Posterior cingulate gyrus (tissue), 11 donors: Measurements from ENCODE around the gene FAM3A.
A peak's percentile ranks its signal among the peaks of the same experiment; 100 is the strongest.
"Not testable (repeated sequence)": the region's sequence is repeated elsewhere in the genome, so short reads cannot be mapped to it uniquely, and the experiment has no call there.

Source experiments
- DNase-seq, 10 donors: peaks; one replicate each; pipeline versions ENCODE4 v3.0.0 to v3.0.0-alpha.2; 2020 to 2021; ENCODE audit warnings: mixed read lengths in 3 of 10
- intact Hi-C: fragments of 100-400 bp; cut with DNase I; formaldehyde crosslinking; loops from one replicate; pipeline ENCODE4 v1.15.1; 2023

Gene FAM3A, protein sequence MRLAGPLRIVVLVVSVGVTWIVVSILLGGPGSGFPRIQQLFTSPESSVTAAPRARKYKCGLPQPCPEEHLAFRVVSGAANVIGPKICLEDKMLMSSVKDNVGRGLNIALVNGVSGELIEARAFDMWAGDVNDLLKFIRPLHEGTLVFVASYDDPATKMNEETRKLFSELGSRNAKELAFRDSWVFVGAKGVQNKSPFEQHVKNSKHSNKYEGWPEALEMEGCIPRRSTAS

DNA sequence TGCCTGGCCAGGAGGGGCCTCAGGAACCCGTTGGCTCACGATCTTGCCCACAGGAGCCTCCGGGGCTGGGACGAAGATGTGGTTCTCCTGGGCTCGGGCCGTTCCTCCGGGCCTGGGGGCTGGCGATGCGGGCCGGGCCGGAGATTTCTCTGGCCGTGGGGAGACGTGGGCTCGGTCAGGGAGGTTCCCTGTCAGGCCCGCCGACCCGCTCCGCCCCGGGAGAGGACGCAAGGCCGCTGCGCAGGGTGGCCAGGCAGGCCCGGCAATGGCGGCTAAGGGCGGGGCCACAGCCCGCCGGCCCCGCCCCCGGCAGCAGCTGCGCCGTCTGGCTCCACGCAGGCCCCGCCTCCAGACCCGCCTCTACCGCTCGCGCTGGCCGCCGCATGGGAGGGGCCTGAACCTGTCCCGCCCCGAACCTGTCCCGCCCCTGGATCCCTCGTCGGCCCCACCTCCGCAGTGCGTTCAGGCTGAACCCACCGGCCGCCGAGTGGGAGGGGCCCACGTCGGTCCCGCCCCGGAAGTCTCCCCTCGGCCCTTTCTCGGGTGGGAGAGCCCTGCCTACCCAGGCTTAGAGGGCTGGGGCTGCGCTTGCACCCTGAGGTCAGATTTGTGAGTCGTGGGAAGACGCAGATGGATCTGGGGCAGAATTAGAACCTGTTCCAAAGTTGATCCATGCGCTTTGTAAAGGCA lies at the start of gene FAM3A:
TSS of gene FAM3A (minus strand) at position 267 of the 690 bp plus-strand sequence. CDS start 460 bp downstream, outside the sequence.
- peak; percentile 88 to 99 (median 94) for DNase-seq
- intact Hi-C loops = no loop called here

DNA sequence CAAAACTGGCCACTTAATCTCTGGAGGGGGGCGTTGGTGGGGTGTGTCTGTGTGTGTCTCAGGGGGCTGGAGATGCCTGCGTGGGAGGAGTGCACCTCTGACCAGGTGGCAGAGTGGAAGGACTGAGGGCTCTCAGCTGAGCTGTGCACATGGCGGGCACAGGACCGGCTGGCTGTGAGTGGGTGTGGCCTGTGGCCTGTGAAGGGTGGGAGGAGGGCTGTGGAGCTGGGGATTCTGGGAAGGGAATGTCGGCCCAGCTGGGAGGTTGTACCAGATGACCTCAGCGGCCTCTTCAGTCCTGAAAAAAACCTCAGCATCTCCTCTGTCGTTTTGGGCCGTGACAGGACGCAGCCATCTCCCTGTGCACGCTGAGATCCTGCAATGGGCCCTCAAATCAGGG lies 46.3 kb upstream of the FAM3A start:
- DNase-seq, intact Hi-C loops: not testable (repeated sequence)

DNA sequence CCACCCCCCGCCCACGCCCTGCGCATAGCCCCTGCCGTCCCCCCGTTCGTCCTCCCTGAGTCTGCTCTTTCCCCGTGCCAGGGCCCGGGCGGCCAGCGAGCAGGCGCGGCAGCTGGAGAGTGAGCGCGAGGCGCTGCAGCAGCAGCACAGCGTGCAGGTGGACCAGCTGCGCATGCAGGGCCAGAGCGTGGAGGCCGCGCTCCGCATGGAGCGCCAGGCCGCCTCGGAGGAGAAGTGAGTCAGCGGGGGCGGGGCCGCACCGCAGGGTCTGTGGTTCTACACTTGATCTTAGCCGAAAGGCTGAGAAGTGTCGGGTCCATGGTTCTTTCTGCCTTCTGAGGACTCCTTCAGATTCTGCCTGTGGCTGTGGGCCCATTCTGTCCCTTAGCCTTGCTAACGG lies 44.3 kb upstream of the FAM3A start:
- intact Hi-C loops = not testable (repeated sequence)
- DNase-seq = peak in 2 of 10 donors; percentile 6 to 24

DNA sequence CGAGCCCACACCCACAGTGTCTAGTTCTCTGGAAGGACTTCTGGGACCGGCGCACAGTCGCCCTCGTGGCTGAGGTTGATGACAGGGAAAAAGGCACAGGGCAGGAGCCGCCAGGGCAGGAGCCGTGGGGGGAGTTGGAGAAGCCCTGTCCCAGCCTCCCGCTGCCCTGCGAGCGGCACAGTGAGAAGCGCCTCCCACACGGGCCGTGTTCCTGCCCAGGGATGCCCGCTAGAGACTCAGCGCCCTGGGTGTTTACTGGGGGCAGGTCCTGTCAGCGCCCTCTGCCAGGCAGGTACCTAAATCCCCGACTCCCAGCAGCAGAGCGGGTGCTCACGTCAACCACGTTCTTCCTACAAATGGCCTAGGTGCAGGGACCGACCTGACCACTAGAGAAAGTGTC lies 42.9 kb upstream of the FAM3A start:
- intact Hi-C loops = not testable (repeated sequence)
- peak in 3 of 10 donors; percentile 42 to 73 (median 50) for DNase-seq

DNA sequence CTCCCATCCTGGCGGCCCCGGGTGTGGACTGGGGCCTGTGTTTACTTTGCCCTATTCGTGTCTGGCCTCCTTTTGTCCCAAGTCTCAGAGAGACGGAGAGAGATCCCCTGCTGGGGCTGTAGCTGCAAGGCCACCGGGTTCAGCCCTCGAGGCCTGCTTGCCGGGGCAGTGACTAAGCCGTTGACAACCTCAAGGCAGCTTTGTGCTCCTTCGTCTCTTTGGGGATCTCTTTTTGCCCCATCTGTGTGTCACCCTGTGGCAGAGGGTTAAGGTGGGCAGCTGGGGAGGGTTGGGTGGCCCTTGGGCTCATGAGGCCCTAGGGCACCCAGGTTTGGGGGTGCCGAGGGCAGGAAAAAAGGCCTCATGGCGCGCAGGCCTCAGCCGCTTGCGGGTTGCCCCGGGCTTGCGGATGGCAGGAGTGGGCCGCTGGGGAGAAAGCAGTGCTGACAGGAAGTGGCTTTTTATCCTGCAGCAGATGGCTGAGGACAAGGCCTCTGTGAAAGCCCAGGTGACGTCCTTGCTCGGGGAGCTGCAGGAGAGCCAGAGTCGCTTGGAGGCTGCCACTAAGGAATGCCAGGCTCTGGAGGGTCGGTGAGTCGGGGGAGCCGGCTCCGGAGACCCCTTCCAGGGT lies 42.1 kb upstream of the FAM3A start:
- peak in 2 of 10 donors; percentile 5 to 67 for DNase-seq
- intact Hi-C loops = not testable (repeated sequence)

DNA sequence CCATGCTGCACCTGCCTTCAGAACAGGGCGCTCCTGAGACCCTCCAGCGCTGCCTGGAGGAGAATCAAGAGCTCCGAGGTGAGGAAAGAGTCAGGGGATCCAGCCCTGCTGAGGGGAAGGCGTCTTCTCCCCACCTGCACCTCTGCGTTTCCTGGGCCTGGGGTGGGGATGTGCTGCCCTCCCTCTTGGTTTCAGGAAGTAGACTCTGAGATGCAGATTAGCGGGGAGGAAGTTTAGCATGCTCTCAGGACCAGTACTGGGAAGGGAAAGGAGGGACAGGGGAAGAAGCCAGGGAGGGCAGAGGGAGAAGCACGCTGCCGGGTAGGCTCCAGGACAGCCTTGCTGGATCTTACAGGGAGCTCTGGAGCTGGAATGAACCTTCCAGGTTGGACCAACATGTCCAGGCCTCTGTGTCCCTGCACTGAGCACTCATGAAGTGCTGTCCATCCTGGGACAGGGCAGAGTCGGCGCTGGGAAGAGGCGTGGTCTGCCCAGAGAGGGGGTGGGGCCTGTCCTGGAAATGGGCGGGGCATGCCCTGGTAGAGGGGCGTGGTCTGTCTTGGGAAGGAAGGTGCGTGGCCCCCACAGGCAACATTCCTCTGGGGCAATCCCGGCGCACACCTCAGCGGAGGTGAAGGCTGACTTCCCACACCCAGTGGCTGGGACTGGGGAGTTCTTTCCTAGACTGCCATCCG lies 36.2 kb upstream of the FAM3A start:
- DNase-seq = peak in 1 of 10 donors; percentile 56
- intact Hi-C loops = not testable (repeated sequence)

DNA sequence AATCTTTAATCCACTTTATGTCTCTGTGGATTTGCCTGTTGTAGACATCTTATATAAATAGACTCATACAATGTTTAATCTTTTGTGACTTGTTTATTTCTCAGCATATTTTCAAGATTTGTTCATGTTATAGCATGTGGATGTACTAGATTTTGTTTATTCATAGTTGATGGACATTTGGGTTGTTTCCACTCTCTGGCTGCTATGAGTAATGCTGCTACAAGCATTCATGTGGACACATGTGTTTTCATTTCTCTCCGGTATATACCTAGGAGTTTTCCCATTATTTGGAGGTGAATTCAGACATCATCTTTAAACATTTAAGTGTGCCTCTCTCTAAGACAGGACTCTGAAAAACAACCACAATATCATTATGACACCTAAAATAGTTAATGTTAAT lies 33.7 kb upstream of the FAM3A start:
- no peak for DNase-seq
- intact Hi-C loops = no loop called here

DNA sequence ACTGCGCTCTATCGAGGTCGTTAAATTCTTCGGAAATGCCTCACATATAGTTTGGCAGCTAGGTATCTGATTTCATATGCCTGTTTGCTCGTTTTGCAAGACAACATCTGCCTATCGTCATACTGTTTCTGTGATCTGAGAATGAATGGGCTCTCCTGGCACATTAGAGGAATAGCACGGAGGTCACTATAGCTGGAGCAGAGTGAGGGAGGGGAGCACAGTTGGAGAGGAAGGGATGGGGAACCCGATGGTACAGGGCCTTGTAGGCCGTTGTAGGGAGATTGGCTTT lies 31.9 kb upstream of the FAM3A start:
- intact Hi-C loops = no loop called here
- DNase-seq = peak in 1 of 10 donors; percentile 12

DNA sequence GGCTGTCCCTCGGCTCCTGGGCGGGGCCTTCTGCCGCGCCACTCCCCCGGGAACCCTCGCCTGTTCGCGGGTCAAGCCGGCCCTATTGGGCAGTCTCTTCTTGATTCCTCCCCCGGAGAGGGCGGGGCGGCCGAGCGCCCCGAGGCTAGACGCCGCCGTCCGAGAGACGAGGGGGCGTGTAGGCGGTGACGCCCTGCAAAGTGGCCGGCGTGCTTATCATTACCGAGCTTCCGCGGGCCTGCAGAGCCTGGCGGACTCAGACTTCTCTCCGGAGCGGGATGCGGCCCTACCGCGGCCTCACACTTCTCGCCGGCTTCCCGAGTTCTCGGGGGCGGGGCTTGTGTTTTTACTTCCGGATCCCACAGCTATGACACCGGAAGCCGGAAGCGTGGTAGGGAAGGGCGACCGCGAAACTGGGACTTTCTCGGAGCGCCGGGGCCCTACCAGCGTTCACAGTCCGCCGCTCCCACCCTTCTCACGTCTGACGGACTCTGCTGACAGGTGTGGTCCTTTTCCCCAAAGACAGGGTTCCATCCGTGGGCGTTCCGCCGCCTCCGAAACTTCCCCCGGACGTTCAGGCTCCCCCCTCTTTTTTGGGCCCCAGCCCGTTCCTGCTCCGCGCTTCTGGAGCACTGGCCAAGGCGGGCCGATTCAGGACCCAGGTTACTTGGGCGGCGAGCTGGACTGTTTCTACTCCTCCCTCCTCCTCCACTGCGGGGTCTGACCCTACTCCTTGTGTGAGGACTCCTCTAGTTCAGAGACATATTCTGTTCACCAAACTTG lies 31.4 kb upstream of the FAM3A start, which contains the start of gene IKBKG:
TSS of gene IKBKG (plus strand) at position 376 of the 783 bp plus-strand sequence. CDS start 4,383 bp downstream, outside the sequence.
- intact Hi-C loops = no loop called here

DNA sequence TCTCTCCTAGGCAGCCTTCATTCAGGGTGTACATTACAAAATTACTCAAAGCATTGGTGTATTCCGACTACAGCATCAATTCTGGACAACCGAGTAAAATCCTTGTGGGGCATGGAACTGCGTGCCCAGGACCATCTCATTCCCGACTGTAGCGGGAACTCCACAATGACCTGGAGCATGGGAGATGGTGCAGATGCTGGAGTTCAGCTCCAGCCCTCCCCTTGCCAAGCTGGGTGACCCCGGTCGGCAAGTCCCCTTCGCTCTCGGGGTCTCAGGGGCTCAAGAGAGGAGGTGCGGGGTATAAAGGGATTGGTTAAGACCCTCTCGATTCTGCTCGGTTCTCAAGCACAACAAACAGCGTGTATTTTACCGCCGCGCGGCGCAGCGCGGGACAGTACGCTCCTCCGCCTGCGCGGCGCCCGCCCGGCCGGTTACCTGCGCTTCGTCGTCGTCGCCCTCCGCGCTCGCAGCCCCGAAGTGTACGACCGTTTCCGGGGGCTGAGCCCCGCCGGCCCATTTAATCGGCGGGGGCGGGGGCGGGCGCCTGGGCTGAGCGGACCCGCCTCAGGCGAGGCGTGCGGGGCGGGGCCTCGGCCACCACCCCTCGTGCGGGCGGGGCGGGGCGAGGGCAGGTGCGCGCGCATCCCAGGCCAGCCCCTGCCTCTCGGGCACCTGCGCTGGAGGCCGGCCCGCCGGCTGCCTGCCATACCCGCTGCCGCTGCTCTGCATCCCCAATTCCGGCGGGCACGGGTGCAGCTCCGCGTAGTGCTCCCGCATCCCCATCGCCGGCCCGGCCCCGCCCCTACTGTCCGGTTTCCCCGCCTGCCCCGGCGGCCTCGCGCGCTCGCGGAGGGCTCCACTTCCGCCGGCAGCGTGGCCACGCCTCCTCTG lies 30.6 kb upstream of the FAM3A start, which contains the start of gene G6PD:
TSS of gene G6PD (minus strand) at position 493 of the 891 bp plus-strand sequence. CDS start 691 bp downstream, outside the sequence.
- DNase-seq = peak in 5 of 10 donors; percentile 24 to 69 (median 56)
- intact Hi-C loops = no loop called here

More for the DNA sequence above, 31.4 kb upstream of the FAM3A start, which contains the start of gene IKBKG:
- DNase-seq = peak; percentile 82 to 99 (median 89)

DNA sequence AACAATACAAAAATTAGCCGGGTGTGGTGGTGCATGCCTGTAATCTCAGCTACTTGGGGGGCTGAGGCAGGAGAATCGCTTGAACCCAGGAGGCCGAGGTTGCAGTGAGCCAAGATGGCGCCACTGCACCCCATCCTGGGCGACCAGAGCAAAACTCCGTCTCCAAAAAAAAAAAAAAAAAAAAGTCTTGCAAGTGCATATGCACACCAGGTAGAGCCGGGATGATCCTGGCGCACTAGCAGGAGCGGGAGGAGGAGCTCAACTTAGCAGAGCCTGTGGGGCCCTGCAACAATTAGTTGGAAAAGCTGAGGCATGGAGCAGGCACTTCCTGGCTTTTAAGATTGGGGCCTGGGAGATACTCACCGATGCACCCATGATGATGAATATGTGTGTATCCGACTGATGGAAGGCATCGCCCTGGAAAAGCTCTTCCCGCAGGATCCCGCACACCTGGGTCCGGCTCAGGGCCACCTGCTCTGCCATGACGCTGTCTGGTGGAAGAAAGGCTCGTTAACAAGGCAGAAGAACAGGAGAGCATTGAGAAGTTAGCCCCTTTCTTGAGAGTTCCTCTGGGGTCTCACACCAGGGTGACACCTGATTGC lies 29.7 kb upstream of the FAM3A start:
- peak in 2 of 10 donors; percentile 25 to 57 for DNase-seq
- intact Hi-C loops = no loop called here

DNA sequence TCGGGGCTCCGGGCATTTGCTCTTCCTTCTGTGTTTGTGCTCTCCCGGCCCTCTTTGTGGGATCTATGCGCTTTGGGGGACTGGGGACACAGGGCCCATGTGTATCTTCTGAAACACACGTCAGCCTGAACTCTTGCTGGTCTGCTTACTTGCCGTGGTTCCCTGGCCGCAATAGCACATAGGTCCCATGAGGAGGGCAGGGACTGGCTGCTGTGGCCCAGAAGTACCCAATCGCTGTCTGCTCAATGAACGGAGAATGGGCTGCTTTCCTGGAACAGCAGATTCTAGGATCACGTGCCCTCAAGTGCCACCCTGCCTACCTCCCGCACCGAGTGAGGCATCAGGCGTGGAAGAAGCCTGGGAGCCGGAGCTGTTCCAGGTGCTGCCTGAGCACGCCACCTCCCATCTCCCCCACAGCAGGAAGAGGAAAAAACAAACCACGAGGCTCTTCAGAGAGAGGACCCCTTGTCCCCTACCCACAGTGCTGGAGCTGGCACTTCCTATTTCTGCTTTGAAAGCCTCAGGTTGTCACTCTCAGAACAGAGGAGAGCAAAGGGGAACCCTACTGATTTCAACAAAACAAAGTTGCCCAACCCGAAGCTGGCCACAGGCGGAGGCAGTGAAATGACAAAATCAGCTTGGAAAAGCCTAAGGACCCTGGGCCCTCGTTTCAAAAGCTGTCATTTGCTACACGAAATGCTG lies 26.8 kb upstream of the FAM3A start:
- DNase-seq = peak in 3 of 10 donors; percentile 8 to 82 (median 53)
- intact Hi-C loops = no loop called here

DNA sequence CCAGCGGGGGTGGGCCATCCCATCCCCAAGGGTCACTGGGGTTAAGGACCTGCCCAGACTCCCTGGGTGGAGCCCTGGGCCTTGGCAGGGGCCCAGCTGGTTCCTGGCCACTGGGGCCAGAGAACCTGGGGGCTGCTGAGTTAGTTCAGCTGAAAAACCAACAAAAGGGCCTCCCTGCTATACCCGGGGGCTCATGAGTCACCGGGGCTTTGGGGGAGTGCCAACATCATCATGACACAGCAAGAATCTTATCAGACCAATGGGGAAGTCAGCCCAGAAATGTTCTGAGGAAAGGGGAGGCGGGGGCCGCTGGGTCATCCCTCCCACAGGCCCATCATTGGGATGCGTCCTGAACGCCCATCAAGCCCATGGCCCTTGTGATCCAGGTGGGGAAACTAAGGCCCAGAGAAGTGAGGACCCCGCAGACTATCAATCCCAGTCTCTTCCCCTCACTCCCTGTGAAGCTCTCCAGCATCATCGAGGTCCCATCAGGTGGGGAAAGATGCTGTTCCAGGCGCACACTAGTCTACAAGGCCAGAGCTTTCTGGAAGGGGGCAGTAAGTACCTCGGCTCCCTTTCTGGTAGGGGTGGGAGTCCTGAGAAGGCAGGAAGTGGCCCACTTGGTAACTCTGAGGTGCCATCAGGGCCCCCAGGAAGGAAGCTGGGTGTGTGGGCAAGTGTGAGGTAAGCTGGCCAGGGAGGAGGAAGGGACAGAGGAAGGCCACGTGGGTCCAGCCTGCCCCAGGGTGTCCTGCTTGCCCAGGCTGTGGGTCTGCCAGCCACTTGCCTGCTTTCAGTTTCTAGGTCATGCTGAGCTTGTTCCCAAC lies 26.1 kb upstream of the FAM3A start:
- intact Hi-C loops = no loop called here
- DNase-seq = peak in 4 of 10 donors; percentile 16 to 86 (median 56)

DNA sequence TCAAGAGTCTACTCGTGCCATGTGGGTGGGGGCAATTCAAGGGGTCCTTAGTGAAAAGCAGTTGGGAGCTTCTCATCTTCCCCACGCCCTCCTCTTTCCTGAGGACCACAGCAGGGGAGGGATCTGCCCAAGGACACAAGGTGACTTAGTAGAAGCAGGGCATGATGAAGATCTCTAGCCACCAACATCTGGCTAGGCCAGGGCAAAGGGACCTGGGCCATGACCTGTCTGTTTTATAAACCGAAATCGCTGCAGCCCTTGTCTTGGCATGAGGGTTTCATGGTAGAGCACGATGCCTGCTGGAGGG lies 25.5 kb upstream of the FAM3A start:
- intact Hi-C loops = no loop called here
- no peak for DNase-seq

DNA sequence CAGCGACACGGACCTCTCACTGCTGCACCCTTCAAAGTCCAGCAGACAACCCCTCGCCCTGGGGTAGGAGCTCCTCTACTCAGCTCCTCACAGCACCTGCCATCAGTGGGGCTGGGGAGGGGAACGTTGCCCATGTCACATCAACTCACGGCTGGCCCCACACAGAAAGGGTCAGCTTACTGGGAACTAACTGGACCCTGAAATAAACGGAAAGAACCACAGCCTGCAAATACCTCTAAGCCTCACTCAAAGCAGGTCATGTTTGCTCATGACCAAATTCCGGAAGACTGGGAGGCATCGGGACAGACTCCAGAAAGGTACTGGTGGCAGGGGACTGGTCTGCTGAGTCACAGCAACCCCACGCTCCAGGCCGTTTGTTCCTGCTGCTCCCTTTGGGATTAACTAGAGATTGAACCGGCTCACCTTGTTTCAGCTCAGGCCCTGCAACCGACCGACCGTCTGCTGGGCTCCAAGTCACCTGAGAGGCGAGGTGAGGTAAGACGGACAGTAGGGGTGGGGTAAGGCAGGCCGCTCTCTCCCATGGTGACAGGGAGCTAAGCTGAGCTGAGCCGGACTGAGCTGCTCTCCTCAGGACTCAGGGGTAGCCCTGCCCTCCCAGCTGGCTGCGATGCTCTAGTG lies 25.0 kb upstream of the FAM3A start:
- no peak for DNase-seq
- intact Hi-C loops = no loop called here

DNA sequence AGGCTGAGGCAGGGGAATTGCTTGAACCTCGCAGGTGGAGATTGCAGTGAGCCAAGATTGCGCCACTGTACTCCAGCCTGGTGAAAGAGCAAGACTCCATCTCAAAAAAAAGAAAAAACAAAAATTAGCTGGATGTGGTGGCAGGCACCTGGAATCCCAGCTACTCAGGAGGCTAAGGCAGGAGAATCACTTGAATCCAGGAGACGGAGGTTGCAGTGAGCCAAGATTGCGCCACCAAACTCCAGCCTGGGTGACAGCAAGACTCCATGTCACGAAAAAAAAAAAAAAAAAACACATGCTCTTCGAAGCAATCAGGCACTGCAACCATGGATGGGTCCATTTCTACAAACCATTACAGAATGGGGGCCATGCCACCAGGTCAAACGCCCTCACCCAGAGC lies 24.3 kb upstream of the FAM3A start:
- intact Hi-C loops, DNase-seq: not testable (repeated sequence)

DNA sequence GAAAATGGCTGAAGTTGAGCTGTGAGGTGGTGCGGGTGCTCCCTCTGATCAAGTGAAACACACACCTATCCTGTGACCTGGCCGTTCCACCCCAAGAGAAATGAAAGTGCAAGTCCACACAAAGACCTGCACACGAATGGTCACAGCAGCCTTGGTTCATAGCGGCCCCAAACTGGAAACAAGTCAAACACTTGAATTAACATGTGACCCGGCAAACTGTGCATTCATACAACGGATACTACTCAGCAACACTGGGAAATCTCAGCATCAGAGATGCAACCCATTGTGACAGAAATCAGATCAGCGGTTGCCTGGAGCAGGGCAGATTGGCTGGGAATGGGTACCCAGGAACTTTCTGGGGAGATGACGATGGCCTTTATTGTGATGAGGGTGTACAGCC lies 23.0 kb upstream of the FAM3A start:
- intact Hi-C loops = no loop called here
- no peak for DNase-seq
